Measurements from ENCODE around the gene IQGAP2.
"Not testable (repeated sequence)": the region's sequence is repeated elsewhere in the genome, so short reads cannot be mapped to it uniquely, and the experiment has no call there.

Gene IQGAP2

GRCh38 chr5:76674330-76675066 is 271.4 kb downstream of the IQGAP2 start:
- no peak for DNase-seq

- no peak for DNase-seq
Measured at GRCh38 chr5:76675364-76675763, 272.3 kb downstream of the IQGAP2 start.

- no peak for DNase-seq
Measured at GRCh38 chr5:76677849-76678472, 274.9 kb downstream of the IQGAP2 start.

- peak; percentile 56 for DNase-seq
Measured at GRCh38 chr5:76679231-76679630, 276.1 kb downstream of the IQGAP2 start.

GRCh38 chr5:76680826-76681225 is 277.7 kb downstream of the IQGAP2 start:
- DNase-seq: not testable (repeated sequence)

- no peak for DNase-seq
Measured at GRCh38 chr5:76681287-76681686, 278.2 kb downstream of the IQGAP2 start.

- peak; percentile 36 for DNase-seq
Measured at GRCh38 chr5:76682387-76682786, 279.3 kb downstream of the IQGAP2 start.

- DNase-seq: peak; percentile 45
Measured at GRCh38 chr5:76683816-76684731, 281.0 kb downstream of the IQGAP2 start.

- no peak for DNase-seq
Measured at GRCh38 chr5:76684756-76685519, 281.9 kb downstream of the IQGAP2 start.

- no peak for DNase-seq
Measured at GRCh38 chr5:76685704-76686103, 282.6 kb downstream of the IQGAP2 start.

- DNase-seq: no peak
Measured at GRCh38 chr5:76688212-76688611, 285.1 kb downstream of the IQGAP2 start.

- peak; percentile 51 for DNase-seq
Measured at GRCh38 chr5:76688836-76689235, 285.8 kb downstream of the IQGAP2 start.

- DNase-seq: peak; percentile 99
Measured at GRCh38 chr5:76689321-76690036, 286.4 kb downstream of the IQGAP2 start.

GRCh38 chr5:76690037-76690679 is 287.1 kb downstream of the IQGAP2 start:
- DNase-seq: no peak

- peak; percentile 70 for DNase-seq
Measured at GRCh38 chr5:76690704-76691466, 287.8 kb downstream of the IQGAP2 start.

GRCh38 chr5:76691467-76692273 is 288.6 kb downstream of the IQGAP2 start:
- DNase-seq: peak; percentile 96

- no peak for DNase-seq
Measured at GRCh38 chr5:76692274-76692540, 289.1 kb downstream of the IQGAP2 start.

- DNase-seq: no peak
Measured at GRCh38 chr5:76692651-76693050, 289.6 kb downstream of the IQGAP2 start.

GRCh38 chr5:76693141-76693540 is 290.1 kb downstream of the IQGAP2 start:
- no peak for DNase-seq

- DNase-seq: no peak
Measured at GRCh38 chr5:76694317-76694716, 291.2 kb downstream of the IQGAP2 start.

All from fibroblast of upper back skin (primary cell).